IMR-90 (cell line): Measurements from ENCODE around the gene HOXB2. TPM values are rescaled to one million over a fixed set of nuclear protein-coding genes. Genes with fewer than 3 reads are reported as not detected.

Experiments
- ATAC-seq: fragments of 200-7000 bp; cut with Tn5 transposase; 2 replicates; pipeline ENCODE4 v1.9.1; 2020; ENCODE audit warnings: low read depth, mild to moderate bottlenecking, moderate library complexity
- BruUV-seq: library from RNA; stranded (reverse); fragments of 400-500 nt; replicated peaks from 2 replicates; lab custom pipeline; 2021; lab: Mats Ljungman, UMichigan
- CTCF ChIA-PET: fragments of 300-600 bp; formaldehyde crosslinking; extraction: SDS; loops from one replicate; lab custom pipeline; 2021; ENCODE audit warnings: antibody characterized with exemption; lab: Yijun Ruan, JAX
- POLR2A ChIA-PET: fragments of 300-600 bp; sonication (Branson Sonifier 250); formaldehyde crosslinking; loops from one replicate; lab custom pipeline; 2022; ENCODE audit warnings: antibody characterized with exemption; ENCODE audit not compliant: unreplicated experiment; lab: Charles Lee
- DNase-seq: peaks from one replicate; pipeline ENCODE4 v3.0.0; 2013
- H2AFZ ChIP-seq: replicated peaks from 2 replicates; pipeline ENCODE3; 2013; ENCODE audit warnings: low read length, mild to moderate bottlenecking; ENCODE audit not compliant: poor library complexity
- H2AK5ac ChIP-seq: 2 replicates; pipeline ENCODE4 v1.6.1; 2013; ENCODE audit warnings: low read depth, low read length, inconsistent platforms
- H2AK9ac ChIP-seq: replicated peaks from 2 replicates; pipeline ENCODE3; 2013; ENCODE audit warnings: mild to moderate bottlenecking, low read depth, low read length, moderate library complexity; ENCODE audit not compliant: poor library complexity
- H2BK120ac ChIP-seq: 2 replicates; pipeline ENCODE4 v1.6.1; 2013; ENCODE audit warnings: low read depth, low read length, inconsistent platforms
- H2BK15ac ChIP-seq: 3 replicates; pipeline ENCODE4 v1.6.1; 2013; ENCODE audit warnings: low read depth, low read length, inconsistent platforms
- H2BK20ac ChIP-seq: 2 replicates; pipeline ENCODE4 v1.6.1; 2013; ENCODE audit warnings: low read depth, mild to moderate bottlenecking, inconsistent platforms, low read length, moderate library complexity
- H2BK5ac ChIP-seq: 2 replicates; pipeline ENCODE4 v1.6.1; 2013; ENCODE audit warnings: mild to moderate bottlenecking, low read depth, low read length, inconsistent platforms; ENCODE audit not compliant: poor library complexity, severe bottlenecking
- H3K14ac ChIP-seq: replicated peaks from 2 replicates; pipeline ENCODE4 v1.6.1; 2013; ENCODE audit warnings: low read depth, low read length, inconsistent platforms
- H3K18ac ChIP-seq: 2 replicates; pipeline ENCODE4 v1.6.1; 2013; ENCODE audit warnings: low read depth, low read length, control low read depth
- H3K23ac ChIP-seq: 2 replicates; pipeline ENCODE4 v1.6.1; 2013; ENCODE audit warnings: low read depth, low read length, inconsistent platforms
- H3K27ac ChIP-seq: 2 replicates; pipeline ENCODE4 v1.5.1; 2013; ENCODE audit warnings: mild to moderate bottlenecking, control low read depth, low read length; ENCODE audit not compliant: insufficient read depth
- H3K27me3 ChIP-seq: 2 replicates; pipeline ENCODE4 v1.6.1; 2013; ENCODE audit warnings: low read length; ENCODE audit not compliant: control insufficient read depth, insufficient read depth
- H3K36me3 ChIP-seq: 2 replicates; pipeline ENCODE4 v1.6.1; 2013; ENCODE audit warnings: low read length, mixed read lengths; ENCODE audit not compliant: control insufficient read depth, insufficient read depth
- H3K4ac ChIP-seq: 2 replicates; pipeline ENCODE4 v1.6.1; 2013; ENCODE audit warnings: low read depth, low read length, inconsistent platforms
- H3K4me1 ChIP-seq: 2 replicates; pipeline ENCODE4 v1.6.1; 2013; ENCODE audit warnings: low read length, mixed read lengths; ENCODE audit not compliant: control insufficient read depth, insufficient read depth
- H3K4me2 ChIP-seq: 2 replicates; pipeline ENCODE4 v1.6.1; 2013; ENCODE audit warnings: low read depth, mild to moderate bottlenecking, control low read depth, low read length, moderate library complexity
- H3K4me3 ChIP-seq: 2 replicates; pipeline ENCODE4 v1.5.1; 2013; ENCODE audit warnings: low read depth, mild to moderate bottlenecking, control low read depth, low read length, moderate library complexity; ENCODE audit not compliant: insufficient read depth
- H3K56ac ChIP-seq: 2 replicates; pipeline ENCODE4 v1.6.1; 2013; ENCODE audit warnings: low read length, inconsistent platforms; ENCODE audit not compliant: insufficient read depth; ENCODE audit errors: extremely low read depth
- H3K79me1 ChIP-seq, 2 experiments: 2 replicates each; pipeline ENCODE4 v1.6.1; 2013; ENCODE audit warnings: low read length in 2 of 2, inconsistent platforms in 1 of 2, low read depth in 1 of 2
- H3K9ac ChIP-seq: 2 replicates; pipeline ENCODE4 v1.6.1; 2013; ENCODE audit warnings: low read depth, low read length, control low read depth
- H3K9me1 ChIP-seq: 2 replicates; pipeline ENCODE4 v1.6.1; 2013; ENCODE audit warnings: low read length, inconsistent platforms; ENCODE audit not compliant: insufficient read depth
- H3K9me3 ChIP-seq: 2 replicates; pipeline ENCODE4 v1.6.1; 2013; ENCODE audit warnings: low read length; ENCODE audit not compliant: control insufficient read depth, insufficient read depth
- H4K20me1 ChIP-seq: 2 replicates; pipeline ENCODE4 v1.6.1; 2013; ENCODE audit warnings: low read length, inconsistent platforms; ENCODE audit not compliant: insufficient read depth
- H4K5ac ChIP-seq: 2 replicates; pipeline ENCODE4 v1.6.1; 2013; ENCODE audit warnings: mild to moderate bottlenecking, low read depth, low read length, control low read depth
- H4K8ac ChIP-seq, 2 experiments: 2 replicates each; pipeline ENCODE4 v1.6.1; 2013; ENCODE audit warnings: low read depth in 2 of 2, low read length in 2 of 2, control low read depth in 1 of 2, inconsistent platforms in 1 of 2
- H4K91ac ChIP-seq: 2 replicates; pipeline ENCODE4 v1.6.1; 2013; ENCODE audit warnings: low read depth, low read length, inconsistent platforms; ENCODE audit not compliant: insufficient read depth
- CHD1 ChIP-seq: IDR thresholded peaks from 2 replicates; pipeline ENCODE4 v1.6.1; 2012; ENCODE audit warnings: low read depth, low read length, improper control_type of control experiment
- FOS ChIP-seq: fragments of 150-350 bp; IDR thresholded peaks from 2 replicates; pipeline ENCODE4 v1.6.1; 2016; ENCODE audit warnings: low read depth, low read length
- MXI1 ChIP-seq: IDR thresholded peaks from 2 replicates; pipeline ENCODE4 v1.6.1; 2012; ENCODE audit warnings: low read depth, mild to moderate bottlenecking, low read length, moderate library complexity, borderline replicate concordance
- RAD21 ChIP-seq: IDR thresholded peaks from 2 replicates; pipeline ENCODE4 v1.6.1; 2012; ENCODE audit warnings: low read length, improper control_type of control experiment
- RCOR1 ChIP-seq: IDR thresholded peaks from 2 replicates; pipeline ENCODE4 v1.6.1; 2012; ENCODE audit warnings: mild to moderate bottlenecking, low read length, improper control_type of control experiment; ENCODE audit not compliant: insufficient replicate concordance
- RFX5 ChIP-seq: IDR thresholded peaks from 2 replicates; pipeline ENCODE4 v1.8.0; 2012; ENCODE audit warnings: low read depth, mild to moderate bottlenecking, low read length, moderate library complexity
- USF2 ChIP-seq: fragments of 150-350 bp; IDR thresholded peaks from 2 replicates; pipeline ENCODE4 v1.6.1; 2017; ENCODE audit warnings: mild to moderate bottlenecking, antibody characterized with exemption, low read length, low read depth
- WGBS, 2 experiments: methylation state at CpG; one replicate each; pipeline versions ENCODE4 v1.1.5 to v1.1.7; 2013; ENCODE audit warnings: missing lambda C conversion rate in 2 of 2; ENCODE audit not compliant: insufficient read length in 1 of 2; ENCODE audit errors: extremely low coverage in 2 of 2; 5-methylcytosine and 5-hydroxymethylcytosine counted together
- dilution Hi-C: fragments of 300-500 bp; cut with HindIII; formaldehyde crosslinking; loops from one replicate; pipeline ENCODE4 v1.14.3; 2018; ENCODE audit warnings: low sequenced_read_pairs; ENCODE audit not compliant: unreplicated experiment
- in situ Hi-C: fragments of 300-500 bp; cut with MboI; formaldehyde crosslinking; loops from 3 replicates; pipeline ENCODE4 v1.14.3; 2019; ENCODE audit warnings: low sequenced_read_pairs, inconsistent platforms, mixed read lengths
- intact Hi-C: fragments of 100-400 bp; cut with micrococcal nuclease; formaldehyde crosslinking; loops from 2 replicates; pipeline ENCODE4 v1.10.0; 2022
- polyA plus RNA-seq, 3 experiments: library from polyadenylated mRNA; depleted of rRNA; stranded (reverse); fragments of >200 nt; gene quantifications; 2 replicates each; pipeline ENCODE4 v1.2.3, GENCODE V29; 2012; ENCODE audit warnings: low replicate concordance in 1 of 3
- total RNA-seq: library from RNA; depleted of rRNA; stranded (reverse); fragments of >200 nt; gene quantifications from 2 replicates; pipeline ENCODE4 v1.2.3, GENCODE V29; 2012
- TF ChIP-seq, protein P1 (sequence below): fragments of 150-350 bp; IDR thresholded peaks from 2 replicates; pipeline ENCODE4 v1.6.1; 2016; ENCODE audit warnings: low read depth, mild to moderate bottlenecking, low read length, moderate library complexity, borderline replicate concordance

HOXB2 gene
- total and polyA plus RNA-seq, 2 of the 4 experiments (the other 2 are of a cell fraction) = 2.7 to 29.9 TPM

DNA sequence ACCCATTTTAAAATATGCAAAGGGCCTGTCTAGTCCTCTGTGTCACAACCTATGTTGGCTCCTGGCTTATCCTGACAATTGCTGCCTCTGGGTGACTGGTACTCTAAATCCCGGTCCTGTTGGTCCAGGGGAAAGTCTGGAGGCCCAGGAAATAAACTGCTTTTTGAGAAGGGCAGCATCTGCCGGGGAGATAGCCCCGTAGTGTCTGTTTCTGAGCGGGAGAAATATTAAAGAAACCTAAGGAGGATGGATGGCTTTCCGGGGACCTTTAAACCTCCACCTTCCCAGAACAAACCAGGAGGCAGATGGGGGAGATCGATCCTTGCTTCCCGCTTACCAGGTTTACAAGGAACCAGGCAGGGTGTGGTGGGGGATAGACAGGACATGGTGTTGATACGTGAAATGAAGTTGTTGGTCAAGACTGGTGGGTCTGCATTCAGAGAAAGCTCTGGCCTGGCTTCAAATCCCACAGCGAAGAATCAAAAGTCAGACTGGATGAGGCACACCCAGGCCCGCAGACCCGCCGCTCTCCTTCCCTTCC, 3.8 kb downstream of the HOXB2 start:
- H3K4me2 ChIP-seq = peak overlapping the region; percentile 97
- H2BK120ac ChIP-seq = peak overlapping the region; percentile 92
- 0% methylated on average over 1 of the region's 12 CpGs; no CpG with 5 or more reads in 1 of the 2 experiments for WGBS, 2 experiments
- H3K79me1 ChIP-seq = peaks cover 0 to 32% of the 10 kb centered on the region in 2 experiments; a peak in 2 of 4 replicates
- H3K36me3 ChIP-seq = peaks cover 20% of the 10 kb centered on the region
- DNase-seq (peak; percentile 32), ATAC-seq (peak; percentile 2)
- peaks cover 21% of the 10 kb centered on the region for H3K4me1 ChIP-seq
- no TSS peak for BruUV-seq
- H3K9me1 ChIP-seq = peaks cover 10% of the 10 kb centered on the region
- H2BK5ac ChIP-seq = peak overlapping the region; percentile 96
- in situ Hi-C loops (loop anchor here (10.0 kb wide), 1 partner anchor 186 kb away; no protein-coding TSS in a partner anchor), intact Hi-C loops (loop anchor here (1.0 to 2.0 kb wide), 6 partner anchors 37 to 205 kb away; no protein-coding TSS in a partner anchor), dilution Hi-C loops (no loop called here)
- H2AK9ac ChIP-seq = peak overlapping the region; percentile 96
- peak overlapping the region; percentile 87 for H3K23ac ChIP-seq
- H3K9ac ChIP-seq = peak overlapping the region; percentile 99
- peak overlapping the region; percentile 98 for H3K14ac ChIP-seq
- H2BK20ac ChIP-seq = peak overlapping the region; percentile 65
- TF ChIP-seq CHD1 = no peak
- TF ChIP-seq RCOR1 = no peak
- TF ChIP-seq MXI1 = no peak
- no peak for TF ChIP-seq USF2
- TF ChIP-seq FOS = no peak
- TF ChIP-seq, protein P1, sequence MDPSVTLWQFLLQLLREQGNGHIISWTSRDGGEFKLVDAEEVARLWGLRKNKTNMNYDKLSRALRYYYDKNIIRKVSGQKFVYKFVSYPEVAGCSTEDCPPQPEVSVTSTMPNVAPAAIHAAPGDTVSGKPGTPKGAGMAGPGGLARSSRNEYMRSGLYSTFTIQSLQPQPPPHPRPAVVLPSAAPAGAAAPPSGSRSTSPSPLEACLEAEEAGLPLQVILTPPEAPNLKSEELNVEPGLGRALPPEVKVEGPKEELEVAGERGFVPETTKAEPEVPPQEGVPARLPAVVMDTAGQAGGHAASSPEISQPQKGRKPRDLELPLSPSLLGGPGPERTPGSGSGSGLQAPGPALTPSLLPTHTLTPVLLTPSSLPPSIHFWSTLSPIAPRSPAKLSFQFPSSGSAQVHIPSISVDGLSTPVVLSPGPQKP = no peak
- TF ChIP-seq RFX5 = no peak
- TF ChIP-seq RAD21 = 0 out of 2 replicates have a peak, but pooled peaks have one; percentile 1
- H4K8ac ChIP-seq = peak overlapping the region; percentile 84 to 99
- no peaks in the 10 kb centered on the region for H4K20me1 ChIP-seq
- peak overlapping the region; percentile 96 for H3K4me3 ChIP-seq
- no peaks in the 10 kb centered on the region for H3K27me3 ChIP-seq
- H4K5ac ChIP-seq = peak overlapping the region; percentile 99
- H2AFZ ChIP-seq = peak overlapping the region; percentile 66
- H3K4ac ChIP-seq = peak overlapping the region; percentile 96
- peak overlapping the region; percentile 98 for H3K56ac ChIP-seq
- H3K9me3 ChIP-seq = no peaks in the 10 kb centered on the region
- H3K18ac ChIP-seq = peak overlapping the region; percentile 99
- POLR2A ChIA-PET = interaction anchor here (0.6 to 1.6 kb wide), 19 partner anchors 14 to 726 kb away, joined by 3 to 25 read pairs (median 5); partner anchors contain the start of gene HOXB3
- H4K91ac ChIP-seq = peak overlapping the region; percentile 99
- H2AK5ac ChIP-seq = peak overlapping the region; percentile 99
- CTCF ChIA-PET = interaction anchor here (0.8 to 2.8 kb wide), 4 partner anchors 28 to 69 kb away, joined by 3 to 10 read pairs (median 6); no protein-coding TSS in a partner anchor
- peak overlapping the region; percentile 99 for H2BK15ac ChIP-seq
- peak overlapping the region; percentile 99 for H3K27ac ChIP-seq
